HepG2 (cell line): ENCODE data around the gene RELL2. TPM values are rescaled to one million over a fixed set of nuclear protein-coding genes. Genes with fewer than 3 reads are reported as not detected.
A peak's percentile ranks its signal among the peaks of the same experiment; 100 is the strongest.

ENCODE experiments used
- CEBPG ChIP-seq: IDR thresholded peaks from 2 replicates; pipeline ENCODE4 v1.6.1; 2016
- DPF2 ChIP-seq: sonication (generic); formaldehyde crosslinking; IDR thresholded peaks from 2 replicates; pipeline ENCODE4 v1.4.0; 2020; ENCODE audit warnings: mild to moderate bottlenecking, low read depth, missing genetic modification reagents, borderline replicate concordance
- ESRRA ChIP-seq: sonication (generic); formaldehyde crosslinking; IDR thresholded peaks from 2 replicates; pipeline ENCODE4 v1.5.1; 2020; ENCODE audit warnings: mild to moderate bottlenecking, low read depth, missing genetic modification reagents
- NR2F1 ChIP-seq, 2 experiments: fragments of 450-650 bp in 1 of 2; formaldehyde crosslinking in 1 of 2; IDR thresholded peaks; 2 replicates each; pipeline versions ENCODE4 v1.5.0 to v1.6.1; 2016 to 2020; ENCODE audit warnings: mild to moderate bottlenecking in 1 of 2, missing compliant biosample characterization in 1 of 2, missing genetic modification reagents in 1 of 2, moderate library complexity in 1 of 2
- RFXANK ChIP-seq: IDR thresholded peaks from 2 replicates; pipeline ENCODE4 v1.6.1; 2016
- SMARCC2 ChIP-seq: fragments of 450-650 bp; IDR thresholded peaks from 2 replicates; pipeline ENCODE4 v1.6.1; 2017; ENCODE audit warnings: antibody characterized with exemption, mild to moderate bottlenecking
- TARDBP ChIP-seq: sonication (generic); formaldehyde crosslinking; IDR thresholded peaks from 2 replicates; pipeline ENCODE4 v1.8.0; 2022; ENCODE audit warnings: mild to moderate bottlenecking, missing genetic modification reagents
- ZC3H13 ChIP-seq: sonication (generic); formaldehyde crosslinking; IDR thresholded peaks from 2 replicates; pipeline ENCODE4 v1.8.1; 2023; ENCODE audit warnings: mild to moderate bottlenecking, missing genetic modification reagents, moderate library complexity
- ZMYM2 ChIP-seq: sonication (generic); formaldehyde crosslinking; IDR thresholded peaks from 2 replicates; pipeline ENCODE4 v1.8.0; 2022; ENCODE audit warnings: mild to moderate bottlenecking, missing genetic modification reagents
- ZNF12 ChIP-seq: sonication (generic); formaldehyde crosslinking; IDR thresholded peaks from 2 replicates; pipeline ENCODE4 v1.5.0; 2020; ENCODE audit warnings: missing genetic modification reagents
- ZNF354B ChIP-seq: sonication (generic); formaldehyde crosslinking; IDR thresholded peaks from 2 replicates; pipeline ENCODE4 v1.8.0; 2022; ENCODE audit warnings: mild to moderate bottlenecking, missing genetic modification reagents
- ZNF7 ChIP-seq: IDR thresholded peaks from 2 replicates; pipeline ENCODE4 v1.6.1; 2016; ENCODE audit warnings: missing biosample characterization, missing genetic modification reagents
- polyA plus RNA-seq, 8 experiments: library from polyadenylated mRNA; depleted of rRNA in 3 of 8; stranded (reverse) in 7 of 8; unstranded in 1 of 8; fragments of >200 nt; fragmentation: Illumina TruSeq in 4 of 8; extraction: Trizol in 4 of 8; gene quantifications; 2 replicates each; pipeline versions ENCODE4 v1.2.1 to v1.2.3, GENCODE V29; 2011 to 2016; ENCODE audit warnings: low read depth in 4 of 8, missing spikeins in 1 of 8, mixed read lengths in 1 of 8; ENCODE audit not compliant: insufficient read depth in 1 of 8
- total RNA-seq, 5 experiments: library from RNA; depleted of rRNA; stranded (reverse); fragments of >200 nt; fragmentation: Illumina TruSeq; extraction: Trizol; gene quantifications; 2 replicates each; pipeline ENCODE4 v1.2.3, GENCODE V29; 2016; ENCODE audit warnings: low read depth in 1 of 5
- TF ChIP-seq, protein P1 (sequence below): sonication (generic); formaldehyde crosslinking; IDR thresholded peaks from 2 replicates; pipeline ENCODE4 v1.5.0; 2020; ENCODE audit warnings: missing genetic modification reagents
- TF ChIP-seq, protein P2 (sequence below): sonication (generic); formaldehyde crosslinking; IDR thresholded peaks from 2 replicates; pipeline ENCODE4 v1.4.0; 2020; ENCODE audit warnings: mild to moderate bottlenecking, missing genetic modification reagents, borderline replicate concordance
- TF ChIP-seq, protein P3 (sequence below): sonication (generic); formaldehyde crosslinking; IDR thresholded peaks from 2 replicates; pipeline ENCODE4 v1.8.1; 2023; ENCODE audit warnings: mild to moderate bottlenecking, missing genetic modification reagents
- TF ChIP-seq, protein P4 (sequence below): sonication (generic); formaldehyde crosslinking; IDR thresholded peaks from 2 replicates; pipeline ENCODE4 v1.5.0; 2020; ENCODE audit warnings: mild to moderate bottlenecking, missing genetic modification reagents, moderate library complexity
- TF ChIP-seq, protein P5 (sequence below): sonication (generic); formaldehyde crosslinking; IDR thresholded peaks from 2 replicates; pipeline ENCODE4 v1.5.1; 2020; ENCODE audit warnings: mild to moderate bottlenecking, moderate library complexity, missing genetic modification reagents

Gene RELL2
- total and polyA plus RNA-seq, 2 of the 13 experiments (the other 11 are each of a cell fraction or from before 2014, with no cell fraction given) = 6.4 to 8.3 TPM

DNA sequence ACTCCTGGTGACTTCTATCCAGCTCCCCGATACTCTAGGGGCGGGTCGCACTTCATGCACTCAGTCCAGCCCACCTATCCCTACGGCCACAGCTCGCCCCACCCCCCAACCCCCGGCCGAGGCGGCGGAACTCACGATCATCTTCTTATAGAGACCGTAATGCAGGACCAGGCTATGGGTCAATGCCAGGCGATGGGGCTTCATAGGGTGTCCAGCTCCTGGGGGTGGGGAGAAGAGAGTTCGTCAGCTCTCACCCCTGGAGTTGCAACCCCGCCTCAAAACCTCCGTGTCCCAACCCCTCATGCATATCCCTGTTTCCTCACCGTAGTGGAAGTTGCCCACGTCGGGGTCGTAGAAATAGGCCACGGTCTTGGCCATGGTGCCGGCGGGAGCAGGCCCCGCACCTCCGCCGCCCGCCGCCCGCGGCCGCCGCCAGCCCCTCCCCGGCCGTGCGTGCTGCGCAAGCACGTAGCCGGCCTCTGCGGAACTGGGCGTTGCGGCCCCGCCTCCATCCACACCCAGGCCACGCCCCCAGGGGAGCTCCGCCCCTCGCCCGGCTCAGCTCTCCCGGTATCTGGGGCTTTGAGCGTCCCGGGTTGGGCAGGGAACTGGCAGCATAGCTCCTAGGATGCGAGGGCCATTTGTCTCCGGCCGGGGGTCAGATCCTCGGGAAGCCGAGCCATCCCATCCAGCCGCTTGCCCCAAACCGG, at the start of gene RELL2, which contains the start of gene HDAC3 (continued):
- no peak for TF ChIP-seq TARDBP (CRISPR knock-in tag)
- no peak for TF ChIP-seq ZC3H13 (CRISPR knock-in tag)
- TF ChIP-seq, protein P1, sequence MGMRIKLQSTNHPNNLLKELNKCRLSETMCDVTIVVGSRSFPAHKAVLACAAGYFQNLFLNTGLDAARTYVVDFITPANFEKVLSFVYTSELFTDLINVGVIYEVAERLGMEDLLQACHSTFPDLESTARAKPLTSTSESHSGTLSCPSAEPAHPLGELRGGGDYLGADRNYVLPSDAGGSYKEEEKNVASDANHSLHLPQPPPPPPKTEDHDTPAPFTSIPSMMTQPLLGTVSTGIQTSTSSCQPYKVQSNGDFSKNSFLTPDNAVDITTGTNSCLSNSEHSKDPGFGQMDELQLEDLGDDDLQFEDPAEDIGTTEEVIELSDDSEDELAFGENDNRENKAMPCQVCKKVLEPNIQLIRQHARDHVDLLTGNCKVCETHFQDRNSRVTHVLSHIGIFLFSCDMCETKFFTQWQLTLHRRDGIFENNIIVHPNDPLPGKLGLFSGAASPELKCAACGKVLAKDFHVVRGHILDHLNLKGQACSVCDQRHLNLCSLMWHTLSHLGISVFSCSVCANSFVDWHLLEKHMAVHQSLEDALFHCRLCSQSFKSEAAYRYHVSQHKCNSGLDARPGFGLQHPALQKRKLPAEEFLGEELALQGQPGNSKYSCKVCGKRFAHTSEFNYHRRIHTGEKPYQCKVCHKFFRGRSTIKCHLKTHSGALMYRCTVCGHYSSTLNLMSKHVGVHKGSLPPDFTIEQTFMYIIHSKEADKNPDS = 0 out of 2 replicates have a peak, but pooled peaks have one; percentile 22
- TF ChIP-seq SMARCC2 = no peak
- no peak for TF ChIP-seq NR2F1 (CRISPR knock-in tag; IDR thresholded peaks at IDR 0.05)
- no peak for TF ChIP-seq DPF2 (CRISPR knock-in tag)
- TF ChIP-seq, protein P2, sequence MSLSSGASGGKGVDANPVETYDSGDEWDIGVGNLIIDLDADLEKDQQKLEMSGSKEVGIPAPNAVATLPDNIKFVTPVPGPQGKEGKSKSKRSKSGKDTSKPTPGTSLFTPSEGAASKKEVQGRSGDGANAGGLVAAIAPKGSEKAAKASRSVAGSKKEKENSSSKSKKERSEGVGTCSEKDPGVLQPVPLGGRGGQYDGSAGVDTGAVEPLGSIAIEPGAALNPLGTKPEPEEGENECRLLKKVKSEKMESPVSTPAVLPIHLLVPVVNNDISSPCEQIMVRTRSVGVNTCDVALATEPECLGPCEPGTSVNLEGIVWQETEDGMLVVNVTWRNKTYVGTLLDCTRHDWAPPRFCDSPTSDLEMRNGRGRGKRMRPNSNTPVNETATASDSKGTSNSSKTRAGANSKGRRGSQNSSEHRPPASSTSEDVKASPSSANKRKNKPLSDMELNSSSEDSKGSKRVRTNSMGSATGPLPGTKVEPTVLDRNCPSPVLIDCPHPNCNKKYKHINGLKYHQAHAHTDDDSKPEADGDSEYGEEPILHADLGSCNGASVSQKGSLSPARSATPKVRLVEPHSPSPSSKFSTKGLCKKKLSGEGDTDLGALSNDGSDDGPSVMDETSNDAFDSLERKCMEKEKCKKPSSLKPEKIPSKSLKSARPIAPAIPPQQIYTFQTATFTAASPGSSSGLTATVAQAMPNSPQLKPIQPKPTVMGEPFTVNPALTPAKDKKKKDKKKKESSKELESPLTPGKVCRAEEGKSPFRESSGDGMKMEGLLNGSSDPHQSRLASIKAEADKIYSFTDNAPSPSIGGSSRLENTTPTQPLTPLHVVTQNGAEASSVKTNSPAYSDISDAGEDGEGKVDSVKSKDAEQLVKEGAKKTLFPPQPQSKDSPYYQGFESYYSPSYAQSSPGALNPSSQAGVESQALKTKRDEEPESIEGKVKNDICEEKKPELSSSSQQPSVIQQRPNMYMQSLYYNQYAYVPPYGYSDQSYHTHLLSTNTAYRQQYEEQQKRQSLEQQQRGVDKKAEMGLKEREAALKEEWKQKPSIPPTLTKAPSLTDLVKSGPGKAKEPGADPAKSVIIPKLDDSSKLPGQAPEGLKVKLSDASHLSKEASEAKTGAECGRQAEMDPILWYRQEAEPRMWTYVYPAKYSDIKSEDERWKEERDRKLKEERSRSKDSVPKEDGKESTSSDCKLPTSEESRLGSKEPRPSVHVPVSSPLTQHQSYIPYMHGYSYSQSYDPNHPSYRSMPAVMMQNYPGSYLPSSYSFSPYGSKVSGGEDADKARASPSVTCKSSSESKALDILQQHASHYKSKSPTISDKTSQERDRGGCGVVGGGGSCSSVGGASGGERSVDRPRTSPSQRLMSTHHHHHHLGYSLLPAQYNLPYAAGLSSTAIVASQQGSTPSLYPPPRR (CRISPR knock-in tag) = no peak
- TF ChIP-seq ZMYM2 (CRISPR knock-in tag) = no peak
- no peak for TF ChIP-seq RFXANK (CRISPR knock-in tag)
- TF ChIP-seq ZNF354B = 0 out of 2 replicates have a peak, but pooled peaks have one; percentile 14
- TF ChIP-seq ESRRA (CRISPR knock-in tag) = no peak
- no peak for TF ChIP-seq CEBPG
- no peak for TF ChIP-seq ZNF7
- TF ChIP-seq, protein P3, sequence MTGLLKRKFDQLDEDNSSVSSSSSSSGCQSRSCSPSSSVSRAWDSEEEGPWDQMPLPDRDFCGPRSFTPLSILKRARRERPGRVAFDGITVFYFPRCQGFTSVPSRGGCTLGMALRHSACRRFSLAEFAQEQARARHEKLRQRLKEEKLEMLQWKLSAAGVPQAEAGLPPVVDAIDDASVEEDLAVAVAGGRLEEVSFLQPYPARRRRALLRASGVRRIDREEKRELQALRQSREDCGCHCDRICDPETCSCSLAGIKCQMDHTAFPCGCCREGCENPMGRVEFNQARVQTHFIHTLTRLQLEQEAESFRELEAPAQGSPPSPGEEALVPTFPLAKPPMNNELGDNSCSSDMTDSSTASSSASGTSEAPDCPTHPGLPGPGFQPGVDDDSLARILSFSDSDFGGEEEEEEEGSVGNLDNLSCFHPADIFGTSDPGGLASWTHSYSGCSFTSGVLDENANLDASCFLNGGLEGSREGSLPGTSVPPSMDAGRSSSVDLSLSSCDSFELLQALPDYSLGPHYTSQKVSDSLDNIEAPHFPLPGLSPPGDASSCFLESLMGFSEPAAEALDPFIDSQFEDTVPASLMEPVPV = 0 out of 2 replicates have a peak, but pooled peaks have one; percentile 45
- TF ChIP-seq, protein P4, sequence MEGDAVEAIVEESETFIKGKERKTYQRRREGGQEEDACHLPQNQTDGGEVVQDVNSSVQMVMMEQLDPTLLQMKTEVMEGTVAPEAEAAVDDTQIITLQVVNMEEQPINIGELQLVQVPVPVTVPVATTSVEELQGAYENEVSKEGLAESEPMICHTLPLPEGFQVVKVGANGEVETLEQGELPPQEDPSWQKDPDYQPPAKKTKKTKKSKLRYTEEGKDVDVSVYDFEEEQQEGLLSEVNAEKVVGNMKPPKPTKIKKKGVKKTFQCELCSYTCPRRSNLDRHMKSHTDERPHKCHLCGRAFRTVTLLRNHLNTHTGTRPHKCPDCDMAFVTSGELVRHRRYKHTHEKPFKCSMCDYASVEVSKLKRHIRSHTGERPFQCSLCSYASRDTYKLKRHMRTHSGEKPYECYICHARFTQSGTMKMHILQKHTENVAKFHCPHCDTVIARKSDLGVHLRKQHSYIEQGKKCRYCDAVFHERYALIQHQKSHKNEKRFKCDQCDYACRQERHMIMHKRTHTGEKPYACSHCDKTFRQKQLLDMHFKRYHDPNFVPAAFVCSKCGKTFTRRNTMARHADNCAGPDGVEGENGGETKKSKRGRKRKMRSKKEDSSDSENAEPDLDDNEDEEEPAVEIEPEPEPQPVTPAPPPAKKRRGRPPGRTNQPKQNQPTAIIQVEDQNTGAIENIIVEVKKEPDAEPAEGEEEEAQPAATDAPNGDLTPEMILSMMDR = no peak
- no peak for TF ChIP-seq ZNF12 (CRISPR knock-in tag)
- TF ChIP-seq, protein P5, sequence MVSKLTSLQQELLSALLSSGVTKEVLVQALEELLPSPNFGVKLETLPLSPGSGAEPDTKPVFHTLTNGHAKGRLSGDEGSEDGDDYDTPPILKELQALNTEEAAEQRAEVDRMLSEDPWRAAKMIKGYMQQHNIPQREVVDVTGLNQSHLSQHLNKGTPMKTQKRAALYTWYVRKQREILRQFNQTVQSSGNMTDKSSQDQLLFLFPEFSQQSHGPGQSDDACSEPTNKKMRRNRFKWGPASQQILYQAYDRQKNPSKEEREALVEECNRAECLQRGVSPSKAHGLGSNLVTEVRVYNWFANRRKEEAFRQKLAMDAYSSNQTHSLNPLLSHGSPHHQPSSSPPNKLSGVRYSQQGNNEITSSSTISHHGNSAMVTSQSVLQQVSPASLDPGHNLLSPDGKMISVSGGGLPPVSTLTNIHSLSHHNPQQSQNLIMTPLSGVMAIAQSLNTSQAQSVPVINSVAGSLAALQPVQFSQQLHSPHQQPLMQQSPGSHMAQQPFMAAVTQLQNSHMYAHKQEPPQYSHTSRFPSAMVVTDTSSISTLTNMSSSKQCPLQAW (CRISPR knock-in tag) = peak; percentile 78; the same call in 1 of the 2 replicates
